PC-3 (cell line): ENCODE data around the gene PDXK. TPM values are rescaled to one million over a fixed set of nuclear protein-coding genes. Genes with fewer than 3 reads are reported as not detected.

ENCODE experiments used
- ATAC-seq: fragments of 200-7000 bp; cut with Tn5 transposase; 2 replicates; pipeline ENCODE4 v1.9.1; 2020; ENCODE audit warnings: mild to moderate bottlenecking, moderate library complexity
- BruUV-seq: library from RNA; stranded (reverse); fragments of 400-500 nt; replicated peaks from 2 replicates; lab custom pipeline; 2021; lab: Mats Ljungman, UMichigan
- CTCF ChIA-PET: fragments of 300-600 bp; sonication (Branson Sonifier 250); formaldehyde crosslinking; loops from one replicate; lab custom pipeline; 2022; ENCODE audit warnings: antibody characterized with exemption; lab: Charles Lee
- POLR2A ChIA-PET: fragments of 300-600 bp; sonication (Branson Sonifier 250); formaldehyde crosslinking; loops from one replicate; lab custom pipeline; 2022; ENCODE audit warnings: antibody characterized with exemption; ENCODE audit not compliant: unreplicated experiment; lab: Charles Lee
- DNase-seq: peaks from one replicate; pipeline ENCODE4 v3.0.0-alpha.2; 2015
- H2AFZ ChIP-seq: fragments of 300-600 bp; sonication (generic); 2 replicates; pipeline ENCODE4 v1.6.0; 2016; ENCODE audit warnings: antibody characterized with exemption, low read length
- H3F3A ChIP-seq: fragments of 300-600 bp; sonication (generic); one replicate; pipeline ENCODE4 v1.6.0; 2017; ENCODE audit warnings: antibody characterized with exemption, low read length, control low read depth, mild to moderate bottlenecking; ENCODE audit not compliant: unreplicated experiment
- H3K27ac ChIP-seq: fragments of 300-600 bp; sonication (generic); 2 replicates; pipeline ENCODE4 v1.5.1; 2016; ENCODE audit warnings: mild to moderate bottlenecking, low read length
- H3K27me3 ChIP-seq: fragments of 300-600 bp; sonication (generic); 2 replicates; pipeline ENCODE4 v1.6.1; 2016; ENCODE audit warnings: low read length, mixed read lengths
- H3K36me3 ChIP-seq: fragments of 300-600 bp; sonication (generic); 2 replicates; pipeline ENCODE4 v1.6.1; 2016; ENCODE audit warnings: low read depth, mixed run types, low read length, mixed read lengths
- H3K4me1 ChIP-seq: fragments of 300-600 bp; sonication (generic); 2 replicates; pipeline ENCODE4 v1.5.1; 2016; ENCODE audit warnings: low read length; ENCODE audit not compliant: insufficient read depth
- H3K4me2 ChIP-seq: fragments of 300-600 bp; sonication (generic); 2 replicates; pipeline ENCODE4 v1.6.0; 2016; ENCODE audit warnings: low read length
- H3K4me3 ChIP-seq: fragments of 300-600 bp; sonication (generic); 2 replicates; pipeline ENCODE4 v1.5.1; 2016; ENCODE audit warnings: mild to moderate bottlenecking, low read length, mixed read lengths
- H3K79me2 ChIP-seq: fragments of 300-600 bp; sonication (generic); 2 replicates; pipeline ENCODE4 v1.6.1; 2017; ENCODE audit warnings: low read length, mixed read lengths
- H3K9ac ChIP-seq: fragments of 300-600 bp; sonication (generic); 2 replicates; pipeline ENCODE4 v1.6.0; 2016; ENCODE audit warnings: mild to moderate bottlenecking, low read length
- H3K9me2 ChIP-seq: fragments of 300-600 bp; sonication (generic); replicated peaks from 2 replicates; pipeline ENCODE4 v1.6.1; 2016; ENCODE audit warnings: mixed run types, low read length, mixed read lengths
- H3K9me3 ChIP-seq: fragments of 300-600 bp; sonication (generic); 2 replicates; pipeline ENCODE4 v1.6.1; 2016; ENCODE audit warnings: low read length, mixed read lengths
- H4K20me1 ChIP-seq: fragments of 300-600 bp; sonication (generic); 2 replicates; pipeline ENCODE4 v1.6.1; 2016; ENCODE audit warnings: low read length, mixed read lengths
- EZH2 ChIP-seq: fragments of 300-600 bp; sonication (generic); IDR thresholded peaks from one replicate; pipeline ENCODE4 v1.6.1; 2017; ENCODE audit warnings: antibody characterized with exemption, mild to moderate bottlenecking, low read length; ENCODE audit not compliant: unreplicated experiment
- EZH2phosphoT487 ChIP-seq: fragments of 300-600 bp; sonication (generic); IDR thresholded peaks from 2 replicates; pipeline ENCODE4 v1.6.1; 2018; ENCODE audit warnings: mild to moderate bottlenecking, antibody characterized with exemption, low read length, borderline replicate concordance
- intact Hi-C: fragments of 100-400 bp; cut with micrococcal nuclease; formaldehyde crosslinking; loops from 2 replicates; pipeline ENCODE4 v1.9.0; 2023
- total RNA-seq: library from RNA; depleted of rRNA; stranded (reverse); fragments of >200 nt; gene quantifications from 2 replicates; pipeline ENCODE4 v1.2.3, GENCODE V29; 2014; rRNA removed
- TF ChIP-seq, protein P1 (sequence below): fragments of 300-600 bp; sonication (generic); conservative IDR thresholded peaks from 2 replicates; pipeline ENCODE4 v1.5.1; 2017; ENCODE audit warnings: antibody characterized with exemption, low read depth, mild to moderate bottlenecking, low read length

PDXK gene
- total RNA-seq, 1 experiment from 2014 or later: 464 TPM

DNA sequence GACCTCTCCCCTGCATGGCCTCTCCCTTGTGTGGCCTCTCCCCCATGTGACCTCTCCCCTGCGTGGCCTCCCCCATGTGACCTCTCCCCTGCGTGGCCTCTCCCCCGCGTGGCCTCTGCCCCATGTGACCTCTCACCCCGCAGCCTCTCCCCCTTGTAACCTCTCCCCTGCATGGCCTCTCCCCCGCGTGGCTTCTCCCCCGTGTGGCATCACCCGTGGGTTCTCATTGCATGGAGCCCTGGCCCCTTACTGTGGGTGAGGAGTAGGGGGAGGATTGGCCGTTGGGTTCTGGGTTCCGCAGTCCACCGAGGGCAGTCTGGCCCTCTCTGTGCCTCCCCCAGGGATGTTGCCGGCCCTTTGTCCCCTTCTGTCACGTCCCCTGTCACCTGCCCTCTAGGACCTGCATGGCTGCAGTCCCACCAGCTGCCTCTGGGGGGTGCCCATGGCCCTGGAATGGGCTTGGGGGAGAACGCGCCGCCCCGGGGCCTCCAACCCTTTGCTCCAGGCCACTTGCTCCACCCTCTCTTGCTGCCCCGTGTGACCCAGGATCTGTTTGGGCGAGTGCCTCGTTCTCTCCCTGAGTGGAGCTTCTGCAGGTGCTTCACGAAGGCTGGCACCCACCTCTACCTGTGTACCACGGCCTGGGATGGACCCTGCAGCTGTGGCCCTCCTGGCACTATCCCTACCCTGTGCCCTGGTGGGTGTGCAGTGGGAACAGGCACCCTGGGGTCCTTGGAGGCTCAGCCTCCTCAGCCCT, 91.8 kb downstream of the PDXK start:
- Histone ChIP-seq H4K20me1 (no peaks in the 10 kb centered on the region), H3K36me3 (no peaks in the 10 kb centered on the region), H3K79me2 (no peaks in the 10 kb centered on the region), H3K4me1 (peaks cover 16% of the 10 kb centered on the region), H3K4me2 (no peak overlapping the region), H3F3A (no peaks in the 10 kb centered on the region), H3K9ac (no peak overlapping the region), H3K9me3 (no peaks in the 10 kb centered on the region), H3K4me3 (no peak overlapping the region), H3K9me2 (no peaks in the 10 kb centered on the region), H3K27me3 (no peaks in the 10 kb centered on the region), H3K27ac (no peak overlapping the region), H2AFZ (no peak overlapping the region)
- intact Hi-C loops: loop anchor here (1.0 to 5.0 kb wide), 4 partner anchors 57 to 165 kb away; partner anchors contain the start of gene AGPAT3
- TF ChIP-seq, protein P1, sequence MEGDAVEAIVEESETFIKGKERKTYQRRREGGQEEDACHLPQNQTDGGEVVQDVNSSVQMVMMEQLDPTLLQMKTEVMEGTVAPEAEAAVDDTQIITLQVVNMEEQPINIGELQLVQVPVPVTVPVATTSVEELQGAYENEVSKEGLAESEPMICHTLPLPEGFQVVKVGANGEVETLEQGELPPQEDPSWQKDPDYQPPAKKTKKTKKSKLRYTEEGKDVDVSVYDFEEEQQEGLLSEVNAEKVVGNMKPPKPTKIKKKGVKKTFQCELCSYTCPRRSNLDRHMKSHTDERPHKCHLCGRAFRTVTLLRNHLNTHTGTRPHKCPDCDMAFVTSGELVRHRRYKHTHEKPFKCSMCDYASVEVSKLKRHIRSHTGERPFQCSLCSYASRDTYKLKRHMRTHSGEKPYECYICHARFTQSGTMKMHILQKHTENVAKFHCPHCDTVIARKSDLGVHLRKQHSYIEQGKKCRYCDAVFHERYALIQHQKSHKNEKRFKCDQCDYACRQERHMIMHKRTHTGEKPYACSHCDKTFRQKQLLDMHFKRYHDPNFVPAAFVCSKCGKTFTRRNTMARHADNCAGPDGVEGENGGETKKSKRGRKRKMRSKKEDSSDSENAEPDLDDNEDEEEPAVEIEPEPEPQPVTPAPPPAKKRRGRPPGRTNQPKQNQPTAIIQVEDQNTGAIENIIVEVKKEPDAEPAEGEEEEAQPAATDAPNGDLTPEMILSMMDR: peak; percentile 96
- TF ChIP-seq EZH2phosphoT487: no peak
- no TSS peak for BruUV-seq
- DNase-seq (peak; percentile 88), ATAC-seq (peak; percentile 72)
- CTCF ChIA-PET: interaction anchor here (0.7 to 2.2 kb wide), 2 partner anchors 69 to 165 kb away, joined by 3 to 6 read pairs; no protein-coding TSS in a partner anchor
- POLR2A ChIA-PET: interaction anchor here (0.6 kb wide), 1 partner anchor 1454 kb away, joined by 3 read pairs; no protein-coding TSS in a partner anchor

DNA sequence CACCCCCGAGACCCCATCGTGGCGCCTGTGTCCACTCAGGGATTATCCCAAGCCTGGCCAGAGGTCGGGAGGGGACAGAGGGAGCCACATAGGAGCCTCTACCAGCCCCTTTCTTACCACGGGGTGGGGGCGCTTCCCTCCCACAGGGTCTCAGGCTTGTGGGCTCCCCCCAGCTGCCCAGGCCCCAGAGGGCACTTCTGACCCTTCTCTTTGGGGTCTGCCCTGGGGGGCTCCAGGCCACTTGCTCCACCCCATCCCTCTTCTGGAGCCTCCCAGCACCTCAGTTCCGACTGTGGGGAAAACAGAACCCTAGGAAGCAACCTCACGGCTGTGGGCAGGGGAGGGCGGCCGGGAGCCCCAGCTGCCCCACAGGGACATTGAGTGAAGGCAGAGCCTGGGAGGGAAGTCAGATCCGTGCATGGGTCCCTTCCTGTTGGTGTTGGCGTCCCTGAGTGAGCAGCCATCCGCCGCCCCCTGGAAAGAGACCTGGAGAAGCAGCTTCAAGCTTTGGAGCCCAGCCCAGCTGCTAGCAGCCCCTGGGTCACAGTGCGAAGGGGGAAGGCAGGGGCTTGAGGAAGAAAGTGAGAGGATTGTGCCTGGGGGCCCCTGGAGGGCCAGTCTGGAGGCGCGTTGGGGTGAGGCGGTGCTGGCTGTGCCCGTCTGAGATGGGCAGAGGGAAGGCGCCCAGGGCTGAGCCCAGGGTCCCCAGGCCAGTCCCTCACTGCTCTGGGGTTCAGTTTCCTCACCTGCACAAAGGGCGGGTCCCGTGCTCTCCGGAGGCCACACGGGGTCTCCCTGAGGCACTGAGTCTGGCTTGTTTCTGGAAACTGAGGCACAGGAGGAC, 92.6 kb downstream of the PDXK start:
- Histone ChIP-seq H3K9me3 (no peaks in the 10 kb centered on the region), H3K27me3 (no peaks in the 10 kb centered on the region), H3K79me2 (no peaks in the 10 kb centered on the region), H3K9me2 (no peaks in the 10 kb centered on the region), H3K36me3 (no peaks in the 10 kb centered on the region), H3K27ac (no peak overlapping the region), H3K4me1 (peaks cover 19% of the 10 kb centered on the region), H3F3A (no peaks in the 10 kb centered on the region), H3K4me2 (no peak overlapping the region), H3K9ac (no peak overlapping the region), H4K20me1 (no peaks in the 10 kb centered on the region), H2AFZ (no peak overlapping the region), H3K4me3 (no peak overlapping the region)
- no peak for DNase-seq
- POLR2A ChIA-PET: no interaction called here
- no TSS peak for BruUV-seq
- TF ChIP-seq, protein P1: no peak
- TF ChIP-seq EZH2: no peak
- no peak for TF ChIP-seq EZH2phosphoT487
- intact Hi-C loops: loop anchor here (5.0 kb wide), 3 partner anchors 56 to 126 kb away; partner anchors contain the start of gene AGPAT3
- ATAC-seq: peak; percentile 1; the same call in 1 of the 2 replicates
- CTCF ChIA-PET: interaction anchor here (0.5 kb wide), 1 partner anchor 108 kb away, joined by 3 read pairs; no protein-coding TSS in a partner anchor

Other genes with a start within 250 kb of the PDXK start
- 1.2 and 2.4 TPM in 2 replicates for gene HSF2BP, start 59.6 kb upstream of the PDXK start, total RNA-seq
- gene RRP1B, start 59.6 kb upstream of the PDXK start, total RNA-seq: 44.2 and 53.0 TPM in 2 replicates
- gene CSTB, start 57.2 kb downstream of the PDXK start, total RNA-seq: 99.2 and 151 TPM in 2 replicates
- gene RRP1, start 70.4 kb downstream of the PDXK start, total RNA-seq: 76.4 and 96.6 TPM in 2 replicates
- gene AGPAT3, start 146.1 kb downstream of the PDXK start, total RNA-seq: 76.1 and 91.9 TPM in 2 replicates